ENCODE measurements around the gene RLF. TPM values are rescaled to one million over a fixed set of nuclear protein-coding genes. Genes with fewer than 3 reads are reported as not detected.
A peak's percentile ranks its signal among the peaks of the same experiment; 100 is the strongest.

The RLF gene
- total and polyA plus RNA-seq, 9 of the 15 experiments (the other 6 are each of a cell fraction or from before 2014, with no cell fraction given): 3.6 to 35.0 (median 21.2) TPM

DNA sequence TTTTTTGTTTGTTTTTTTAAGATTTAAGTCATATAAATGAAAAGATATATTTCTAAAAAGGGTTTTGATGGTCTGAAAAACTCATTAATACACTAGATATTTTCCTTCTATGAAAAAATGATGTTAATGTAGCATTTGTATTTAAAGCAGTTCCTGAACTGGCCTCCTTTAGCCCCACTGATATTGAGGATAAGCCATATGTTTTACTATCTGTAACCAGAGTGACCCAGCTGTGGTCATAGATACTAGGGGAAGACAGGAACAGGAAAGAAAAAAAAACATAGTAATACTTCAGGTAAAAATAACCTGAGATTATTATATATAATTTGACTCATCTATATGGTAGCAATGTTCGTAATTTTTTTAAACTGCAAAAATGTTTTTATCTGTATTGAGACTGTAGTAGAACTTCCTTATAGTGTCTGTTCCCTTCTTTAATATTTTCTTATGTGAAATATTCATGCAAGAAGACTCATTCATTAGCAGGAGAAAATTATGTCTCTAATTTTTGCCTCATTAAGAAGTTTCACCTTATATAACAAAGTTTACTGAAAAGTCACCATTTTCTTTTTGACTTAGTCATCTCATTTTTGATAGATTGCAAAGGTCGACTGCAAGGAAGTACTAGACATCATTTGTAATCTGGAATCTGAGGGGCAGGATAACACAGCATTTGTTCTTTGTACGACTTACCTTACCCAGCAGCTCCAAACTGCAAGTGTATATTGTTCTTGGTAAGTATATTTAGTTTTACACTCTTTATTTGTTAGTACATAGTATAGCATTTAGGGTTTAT lies 61.0 kb downstream of the RLF start:
- ATAC-seq (peak; percentile 85), FAIRE-seq (peak; percentile 69), DNase-seq (ENCODE audit: extremely low read depth in 1 of 4, low spot score in 3 of 4) (peak; percentile 73 to 80 (median 78))
- POLR2A ChIA-PET: interaction anchor here (1.0 to 1.2 kb wide), 4 partner anchors 12 to 162 kb away, joined by 3 to 6 read pairs (median 4); partner anchors contain the start of gene ZMPSTE24
- Histone ChIP-seq H4K20me1 (replicated peaks; ENCODE audit: control insufficient read depth, insufficient read depth, low read length) (no peaks in the 10 kb centered on the region), H3K27ac (ENCODE audit: extremely low read depth, low read depth, low read length) (peak overlapping the region; percentile 77), H3K9ac (ENCODE audit: insufficient read depth in 1 of 2, low read depth in 2 of 2, low read length in 2 of 2) (peak overlapping the region in 1 of 2 experiments; percentile 57; a peak in 2 of 4 replicates), H3K9me3 (replicated peaks; ENCODE audit: control insufficient read depth, insufficient read depth, low read depth, low read length) (no peaks in the 10 kb centered on the region; the same call in 1 of the 2 replicates), H3K79me2 (ENCODE audit: control insufficient read depth, insufficient read depth, low read length) (peaks cover 54% of the 10 kb centered on the region), H2AFZ (ENCODE audit: low read depth, low read length) (no peak overlapping the region), H3K4me3 (no peak overlapping the region), H3K27me3 (ENCODE audit: control insufficient read depth in 2 of 2, insufficient read depth in 2 of 2, low read length in 2 of 2) (no peaks in the 10 kb centered on the region), H3K4me1 (replicated peaks in 1 of 2; ENCODE audit: control insufficient read depth in 2 of 2, insufficient read depth in 2 of 2, low read length in 2 of 2) (peaks cover 12 to 25% of the 10 kb centered on the region in 2 experiments; a peak in 4 of 5 replicates), H3K9me1 (ENCODE audit: control insufficient read depth, insufficient read depth, low read length) (no peaks in the 10 kb centered on the region), H3K36me3 (ENCODE audit: control insufficient read depth, insufficient read depth, low read length) (peaks cover 56% of the 10 kb centered on the region), H3K4me2 (ENCODE audit: insufficient read depth, low read length) (no peak overlapping the region)
- no TSS peak for BruUV-seq (replicated peaks)
- in situ Hi-C loops (cut with MboI): no loop called here
- WGBS (ENCODE audit: insufficient coverage, low coverage, missing lambda C conversion rate): 8% methylated on average over 3 of the region's 3 CpGs
- intact Hi-C loops (cut with micrococcal nuclease): no loop called here
- CTCF ChIA-PET (ENCODE audit: low intra/inter-chr PET ratio): interaction anchor here (0.7 kb wide), 1 partner anchor 93 kb away, joined by 3 read pairs; no protein-coding TSS in a partner anchor
- TF ChIP-seq RCOR1 (IDR thresholded peaks at IDR 0.05; ENCODE audit: borderline replicate concordance in 1 of 2, low read depth in 2 of 2, low read length in 2 of 2) (peak in 1 of 2 experiments; percentile 82; a peak in 1 of 4 replicates), ZNF263 (CRISPR knock-in tag; IDR thresholded peaks at IDR 0.05; ENCODE audit: borderline replicate concordance) (no peak), SP1 (CRISPR knock-in tag; IDR thresholded peaks at IDR 0.05) (0 out of 2 replicates have a peak, but pooled peaks have one; percentile 14), MTA2 (IDR thresholded peaks at IDR 0.05; ENCODE audit: low read depth) (peak; percentile 77), YBX1 (IDR thresholded peaks at IDR 0.05) (no peak), CBFA2T3 (IDR thresholded peaks at IDR 0.05) (peak; percentile 94), ZNF444 (CRISPR knock-in tag; IDR thresholded peaks at IDR 0.05) (no peak), GATA2 (CRISPR knock-in tag; IDR thresholded peaks at IDR 0.05) (peak; percentile 70), KHSRP (IDR thresholded peaks at IDR 0.05) (peak; percentile 5; the same call in 1 of the 2 replicates), CCNT2 (IDR thresholded peaks at IDR 0.05; ENCODE audit: borderline replicate concordance, extremely low read depth, insufficient read length, low read depth, low read length) (peak; percentile 30), JUND (IDR thresholded peaks at IDR 0.05; ENCODE audit: borderline replicate concordance, low read depth, low read length) (peak; percentile 37; the same call in 1 of the 2 replicates), JUND (tag; IDR thresholded peaks at IDR 0.05; ENCODE audit: borderline replicate concordance, low read depth, low read length) (no peak), KDM1A (IDR thresholded peaks at IDR 0.05) (0 out of 4 replicates have a peak, but pooled peaks have one; percentile 50), RBFOX2 (IDR thresholded peaks at IDR 0.05; ENCODE audit: low read depth, low read length) (no peak), NUFIP1 (IDR thresholded peaks at IDR 0.05; ENCODE audit: partially characterized antibody) (no peak), TAL1 (IDR thresholded peaks at IDR 0.05) (peak; percentile 91), ZNF551 (CRISPR knock-in tag; IDR thresholded peaks at IDR 0.05) (no peak), NFE2 (IDR thresholded peaks at IDR 0.05; ENCODE audit: low read depth) (0 out of 2 replicates have a peak, but pooled peaks have one; percentile 2), NCOR1 (IDR thresholded peaks at IDR 0.05) (peak; percentile 87), RFX1 (IDR thresholded peaks at IDR 0.05) (peak; percentile 70)
- TF ChIP-seq, protein P1, sequence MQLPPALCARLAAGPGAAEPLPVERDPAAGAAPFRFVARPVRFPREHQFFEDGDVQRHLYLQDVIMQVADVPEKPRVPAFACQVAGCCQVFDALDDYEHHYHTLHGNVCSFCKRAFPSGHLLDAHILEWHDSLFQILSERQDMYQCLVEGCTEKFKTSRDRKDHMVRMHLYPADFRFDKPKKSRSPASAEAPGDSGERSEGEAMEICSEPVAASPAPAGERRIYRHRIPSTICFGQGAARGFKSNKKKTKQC (CRISPR knock-in tag; IDR thresholded peaks at IDR 0.05): no peak
